Measurements from ENCODE around the gene FTO. TPM values are rescaled to one million over a fixed set of nuclear protein-coding genes. Genes with fewer than 3 reads are reported as not detected.
A peak's percentile ranks its signal among the peaks of the same experiment; 100 is the strongest.

The FTO gene
- total RNA-seq, 4 donors from 2014 or later, result 70.9 to 89.7 (median 86.8) TPM

GRCh38 chr16:53952215-53953208 lies 248.6 kb downstream of the FTO start:
- no peak for DNase-seq (ENCODE audit: low spot score)
- no peak for TF ChIP-seq CTCF (IDR thresholded peaks at IDR 0.05)
- peak; percentile 88 for ATAC-seq (ENCODE audit: low FRiP score)

GRCh38 chr16:53953336-53953735 lies 249.4 kb downstream of the FTO start:
- TF ChIP-seq CTCF (IDR thresholded peaks at IDR 0.05), result no peak
- DNase-seq (ENCODE audit: low spot score) (no peak), ATAC-seq (ENCODE audit: low FRiP score) (no peak)

GRCh38 chr16:53955221-53955875 lies 251.4 kb downstream of the FTO start:
- ATAC-seq (ENCODE audit: low FRiP score) (no peak), DNase-seq (ENCODE audit: low spot score) (no peak)
- no peak for TF ChIP-seq CTCF (IDR thresholded peaks at IDR 0.05)

GRCh38 chr16:53958341-53958880 lies 254.5 kb downstream of the FTO start:
- TF ChIP-seq CTCF (IDR thresholded peaks at IDR 0.05), result no peak
- ATAC-seq (ENCODE audit: low FRiP score), result no peak
- DNase-seq (ENCODE audit: low spot score), result no peak

- no peak for DNase-seq (ENCODE audit: low spot score)
- no peak for TF ChIP-seq CTCF (IDR thresholded peaks at IDR 0.05)
- no peak for ATAC-seq (ENCODE audit: low FRiP score)
Measured at GRCh38 chr16:53960050-53960812, 256.3 kb downstream of the FTO start.

- no peak for DNase-seq (ENCODE audit: low spot score)
- no peak for ATAC-seq (ENCODE audit: low FRiP score)
- no peak for TF ChIP-seq CTCF (IDR thresholded peaks at IDR 0.05)
Measured at GRCh38 chr16:53960954-53961616, 257.1 kb downstream of the FTO start.

Measured in omental fat pad (tissue), 4 donors.